ENCODE results near the gene UBR4. TPM values are rescaled to one million over a fixed set of nuclear protein-coding genes. Genes with fewer than 3 reads are reported as not detected.

UBR4 gene
- total RNA-seq, 2 donors from 2014 or later = 97.7 to 114 TPM

DNA sequence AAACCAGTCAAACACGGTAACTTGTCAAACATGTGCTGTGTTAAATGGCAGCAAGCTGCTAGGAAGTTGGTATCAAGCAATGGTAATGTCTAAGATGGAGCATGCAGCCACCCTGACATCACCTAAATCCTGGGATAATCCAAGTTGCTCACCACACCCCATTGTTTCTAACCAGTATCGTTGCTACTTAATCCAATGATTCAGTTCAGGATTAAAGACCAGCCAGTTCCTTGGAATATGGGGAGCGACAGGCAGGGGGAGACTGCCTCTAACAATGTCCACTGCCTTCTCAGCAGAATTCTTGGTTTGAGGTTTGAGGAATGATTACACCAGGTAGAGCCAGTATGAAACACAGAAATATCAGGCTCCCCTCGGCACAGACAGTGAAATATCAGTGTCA, 131.5 kb downstream of the UBR4 start:
- no peak overlapping the region for H3K27ac ChIP-seq
- H3K36me3 ChIP-seq = peaks cover 13% of the 10 kb centered on the region
- H3K9ac ChIP-seq (ENCODE audit: low read depth in 2 of 2, low read length in 2 of 2) = no peak overlapping the region

DNA sequence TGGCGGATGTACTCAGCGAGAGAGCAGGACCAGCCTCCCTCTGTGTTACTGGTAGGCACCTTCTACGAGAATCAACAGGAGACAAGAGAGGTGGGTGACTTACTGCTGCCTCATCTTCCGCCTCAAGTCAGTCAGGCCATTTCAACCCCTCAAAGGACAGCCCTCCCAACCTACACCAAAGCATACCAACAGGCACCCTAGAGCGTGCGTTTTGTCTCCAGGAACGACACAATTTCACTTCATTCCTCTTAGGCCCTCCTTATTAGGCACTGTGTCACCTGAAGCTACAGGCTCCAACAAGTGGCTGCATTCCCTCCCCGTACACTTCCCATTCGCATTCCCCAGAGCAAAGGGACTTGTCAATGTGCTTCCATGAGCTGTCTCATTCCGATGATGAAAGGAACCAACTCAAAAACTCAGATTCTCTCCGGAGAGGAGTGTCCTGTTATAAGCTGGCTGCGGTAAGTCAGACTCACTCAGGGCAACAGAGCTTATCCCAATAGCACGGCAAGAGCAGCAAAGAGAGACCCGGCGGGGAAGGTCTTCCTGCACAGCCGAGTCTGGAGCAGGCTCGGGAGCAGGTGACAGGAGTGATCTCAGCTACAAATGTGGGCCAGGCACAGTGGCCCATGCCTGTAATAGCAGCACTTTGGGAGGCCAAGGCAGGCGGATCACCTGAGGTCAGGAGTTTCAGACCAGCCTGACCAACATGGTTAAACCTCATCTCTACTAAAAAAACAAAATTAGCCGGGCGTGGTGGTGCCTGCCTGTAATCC, 133.0 kb downstream of the UBR4 start:
- no peaks in the 10 kb centered on the region for H3K27me3 ChIP-seq
- H3K4me3 ChIP-seq = no peak overlapping the region
- DNase-seq = no peak
- intact Hi-C loops (cut with DNase I) = no loop called here
- H3K4me1 ChIP-seq = peaks cover 35% of the 10 kb centered on the region
- no peak overlapping the region for H3K9ac ChIP-seq (ENCODE audit: low read depth in 2 of 2, low read length in 2 of 2)
- no peaks in the 10 kb centered on the region for H3K9me3 ChIP-seq
- peaks cover 13% of the 10 kb centered on the region for H3K36me3 ChIP-seq
- TF ChIP-seq, protein P1, sequence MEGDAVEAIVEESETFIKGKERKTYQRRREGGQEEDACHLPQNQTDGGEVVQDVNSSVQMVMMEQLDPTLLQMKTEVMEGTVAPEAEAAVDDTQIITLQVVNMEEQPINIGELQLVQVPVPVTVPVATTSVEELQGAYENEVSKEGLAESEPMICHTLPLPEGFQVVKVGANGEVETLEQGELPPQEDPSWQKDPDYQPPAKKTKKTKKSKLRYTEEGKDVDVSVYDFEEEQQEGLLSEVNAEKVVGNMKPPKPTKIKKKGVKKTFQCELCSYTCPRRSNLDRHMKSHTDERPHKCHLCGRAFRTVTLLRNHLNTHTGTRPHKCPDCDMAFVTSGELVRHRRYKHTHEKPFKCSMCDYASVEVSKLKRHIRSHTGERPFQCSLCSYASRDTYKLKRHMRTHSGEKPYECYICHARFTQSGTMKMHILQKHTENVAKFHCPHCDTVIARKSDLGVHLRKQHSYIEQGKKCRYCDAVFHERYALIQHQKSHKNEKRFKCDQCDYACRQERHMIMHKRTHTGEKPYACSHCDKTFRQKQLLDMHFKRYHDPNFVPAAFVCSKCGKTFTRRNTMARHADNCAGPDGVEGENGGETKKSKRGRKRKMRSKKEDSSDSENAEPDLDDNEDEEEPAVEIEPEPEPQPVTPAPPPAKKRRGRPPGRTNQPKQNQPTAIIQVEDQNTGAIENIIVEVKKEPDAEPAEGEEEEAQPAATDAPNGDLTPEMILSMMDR (IDR thresholded peaks at IDR 0.05) = no peak
- H3K27ac ChIP-seq = no peak overlapping the region

More for the DNA sequence above, 131.5 kb downstream of the UBR4 start:
- DNase-seq = no peak
- TF ChIP-seq, protein P1 (IDR thresholded peaks at IDR 0.05) = no peak
- Histone ChIP-seq H3K4me1 (peaks cover 29% of the 10 kb centered on the region), H3K9me3 (no peaks in the 10 kb centered on the region), H3K27me3 (no peaks in the 10 kb centered on the region), H3K4me3 (no peak overlapping the region)
- intact Hi-C loops (cut with DNase I) = no loop called here

DNA sequence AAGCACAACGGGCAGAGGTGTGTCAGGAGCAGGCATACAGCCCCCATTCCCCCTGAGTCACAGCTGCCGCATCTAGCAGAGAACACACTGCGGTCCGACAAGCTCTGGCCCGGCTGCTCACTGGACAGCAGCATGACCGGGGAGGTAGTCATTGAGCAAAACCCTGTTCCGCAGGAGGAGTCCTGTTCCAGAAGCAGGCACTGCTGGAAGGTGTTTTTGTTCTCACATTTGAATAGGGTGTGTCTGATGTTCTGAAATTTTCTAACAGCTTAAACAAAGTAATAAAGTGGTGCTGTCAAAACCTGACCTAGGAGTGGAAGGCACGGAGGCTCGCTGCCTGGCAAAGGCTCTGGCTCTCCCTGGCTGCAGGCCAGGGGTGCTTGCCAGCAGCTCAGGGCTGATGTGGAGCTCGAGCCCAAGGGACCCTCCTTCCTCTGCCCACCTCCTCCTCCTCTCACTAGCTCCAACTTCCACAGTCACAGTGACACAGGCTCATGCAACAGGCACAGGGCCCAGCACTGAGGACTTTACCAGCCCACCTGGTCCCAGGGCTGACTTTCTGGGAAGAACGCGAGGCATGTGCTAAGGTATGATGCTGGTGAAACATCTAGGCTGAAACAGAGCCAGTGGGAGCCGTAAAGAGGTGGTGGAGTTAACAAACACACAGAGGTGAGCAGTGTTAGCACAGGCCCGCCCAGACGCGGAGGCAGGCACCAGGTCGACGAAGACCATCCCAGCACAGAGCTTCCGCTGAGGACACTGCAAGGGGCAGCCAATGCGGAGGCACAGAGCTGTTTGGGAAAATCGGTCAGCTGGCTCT, 135.0 kb downstream of the UBR4 start:
- Histone ChIP-seq H3K4me1 (peaks cover 29% of the 10 kb centered on the region), H3K36me3 (peaks cover 13% of the 10 kb centered on the region), H3K27ac (peak overlapping the region; percentile 55), H3K4me3 (no peak overlapping the region), H3K9me3 (no peaks in the 10 kb centered on the region), H3K27me3 (no peaks in the 10 kb centered on the region), H3K9ac (ENCODE audit: low read depth in 2 of 2, low read length in 2 of 2) (peak overlapping the region in 1 of 2 donors; percentile 55)
- intact Hi-C loops (cut with DNase I) = no loop called here
- TF ChIP-seq, protein P1 (IDR thresholded peaks at IDR 0.05) = no peak
- peak; percentile 76 for DNase-seq

DNA sequence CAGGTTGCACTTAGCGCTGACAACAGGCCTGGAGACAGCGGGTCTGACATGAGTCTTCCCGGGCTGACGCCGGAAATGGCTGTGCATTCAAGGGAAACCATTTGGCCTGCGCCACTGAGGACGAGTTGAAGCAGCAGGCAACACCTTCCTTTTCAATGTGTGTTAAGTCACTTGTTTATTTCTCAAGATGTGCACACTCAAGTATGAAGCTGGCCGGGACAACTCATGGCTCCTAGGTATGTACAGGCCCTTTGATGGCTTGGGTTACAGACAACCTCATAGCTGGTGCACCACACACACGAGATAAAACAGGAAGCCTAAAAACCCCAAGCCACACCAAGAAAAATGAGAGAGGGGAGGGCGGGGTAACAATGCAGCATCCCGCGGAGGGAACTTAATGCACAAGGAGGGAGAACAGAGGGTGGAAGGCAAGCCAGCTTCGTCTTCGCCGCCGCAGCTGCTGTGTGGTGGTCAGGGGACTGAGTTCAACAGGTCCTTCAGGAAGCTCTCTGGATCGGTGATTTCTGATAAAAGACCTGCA, 135.6 kb downstream of the UBR4 start:
- Histone ChIP-seq H3K4me1 (peaks cover 26% of the 10 kb centered on the region), H3K27me3 (no peaks in the 10 kb centered on the region), H3K9me3 (no peaks in the 10 kb centered on the region), H3K9ac (ENCODE audit: low read depth in 2 of 2, low read length in 2 of 2) (no peak overlapping the region), H3K36me3 (peaks cover 13% of the 10 kb centered on the region), H3K27ac (peak overlapping the region; percentile 12), H3K4me3 (no peak overlapping the region)
- intact Hi-C loops (cut with DNase I) = no loop called here
- DNase-seq = no peak
- TF ChIP-seq, protein P1 (IDR thresholded peaks at IDR 0.05) = no peak

DNA sequence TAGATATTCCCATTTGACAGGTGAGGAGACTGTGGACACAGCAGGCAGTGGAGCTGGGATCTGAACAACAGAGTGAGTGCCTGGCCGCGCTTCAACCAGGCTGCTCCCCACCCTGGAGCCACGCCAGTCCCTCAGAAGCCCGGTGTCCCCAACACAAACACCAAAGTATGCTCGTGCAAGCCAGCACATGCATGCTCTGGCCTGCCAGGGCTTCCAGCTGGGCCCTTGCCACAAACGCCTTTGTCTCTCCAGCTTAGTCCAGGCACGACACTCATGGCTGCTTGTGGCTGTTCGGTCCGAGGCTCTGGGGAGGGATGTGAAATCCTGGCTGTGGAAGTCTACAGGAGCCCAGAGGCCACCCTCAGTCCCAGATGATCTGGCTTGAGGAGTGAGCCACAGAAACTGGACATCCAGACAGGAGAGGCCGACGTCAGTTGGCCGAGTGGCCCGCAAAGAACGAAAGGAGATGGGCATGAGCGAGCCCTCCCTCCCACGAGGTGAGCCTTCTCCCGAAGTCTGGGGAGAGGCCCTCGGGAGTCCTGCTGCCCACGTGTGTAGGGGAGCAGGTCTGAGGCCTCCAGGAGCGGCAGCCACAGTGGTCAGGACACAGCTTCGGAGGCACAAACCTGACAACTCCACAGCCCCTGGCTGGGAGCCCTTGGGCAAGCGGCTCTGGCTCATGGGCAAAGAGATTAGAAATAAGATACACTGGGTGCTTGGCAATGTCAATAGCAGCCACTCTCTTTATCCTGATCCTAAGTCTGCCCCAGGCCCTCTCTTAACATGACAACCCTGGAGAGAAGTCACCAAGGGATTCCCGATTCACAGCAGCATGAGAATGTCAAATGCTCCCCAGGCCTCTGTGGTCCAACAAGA, 136.5 kb downstream of the UBR4 start:
- Histone ChIP-seq H3K9ac (ENCODE audit: low read depth in 2 of 2, low read length in 2 of 2) (no peak overlapping the region), H3K27me3 (no peaks in the 10 kb centered on the region), H3K9me3 (no peaks in the 10 kb centered on the region), H3K4me3 (no peak overlapping the region), H3K4me1 (peaks cover 26% of the 10 kb centered on the region), H3K36me3 (peaks cover 13% of the 10 kb centered on the region), H3K27ac (no peak overlapping the region)
- DNase-seq = no peak
- TF ChIP-seq, protein P1 (IDR thresholded peaks at IDR 0.05) = no peak
- intact Hi-C loops (cut with DNase I) = no loop called here
